Measurements from ENCODE around the gene TDRD15.

The TDRD15 gene

DNA sequence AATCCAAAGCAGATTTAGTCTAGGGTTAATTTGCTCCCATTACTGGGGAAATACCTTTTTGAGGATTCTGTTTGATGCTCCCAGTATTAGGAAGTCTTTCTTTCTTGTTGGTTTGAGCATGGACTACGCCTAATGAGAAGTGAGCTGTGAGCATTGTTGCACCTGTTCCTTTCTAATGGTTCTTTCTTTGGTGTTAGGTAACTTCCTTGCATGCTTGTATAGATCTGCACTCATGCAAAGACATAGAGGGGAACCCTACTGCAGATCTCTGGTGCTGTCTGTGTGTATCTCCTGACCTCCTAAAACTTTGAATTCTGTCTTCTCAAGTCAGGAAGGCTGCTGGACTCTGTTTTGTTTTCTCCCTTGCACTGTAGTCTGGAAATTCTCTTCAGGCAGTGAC lies 12.8 kb upstream of the TDRD15 start:
- no peak for TF ChIP-seq GATA2 (IDR thresholded peaks at IDR 0.05; ENCODE audit: low read depth, low read length)
- TF ChIP-seq GATA3 (IDR thresholded peaks at IDR 0.05; ENCODE audit: low read depth, low read length), result no peak

DNA sequence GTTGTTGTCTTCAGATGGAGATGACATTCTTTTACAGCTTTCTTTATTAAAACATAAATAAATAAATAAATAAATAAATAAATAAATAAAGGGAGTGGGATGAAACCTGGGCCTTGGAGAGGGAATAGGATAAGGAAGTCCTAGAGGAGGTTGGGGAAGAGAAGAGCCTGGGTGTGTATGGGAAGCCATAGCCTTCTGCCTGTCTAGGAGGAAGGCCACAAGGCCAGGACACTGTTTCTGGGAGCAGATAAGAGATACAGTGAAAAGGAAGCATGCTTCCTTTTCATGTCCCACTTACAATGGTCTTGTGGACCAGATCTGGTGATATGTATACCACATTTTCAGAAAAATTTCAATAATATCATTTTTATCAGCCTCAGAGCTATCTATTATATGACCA lies 6.1 kb upstream of the TDRD15 start:
- TF ChIP-seq GATA3 (IDR thresholded peaks at IDR 0.05; ENCODE audit: low read depth, low read length) (no peak), GATA2 (IDR thresholded peaks at IDR 0.05; ENCODE audit: low read depth, low read length) (no peak)

DNA sequence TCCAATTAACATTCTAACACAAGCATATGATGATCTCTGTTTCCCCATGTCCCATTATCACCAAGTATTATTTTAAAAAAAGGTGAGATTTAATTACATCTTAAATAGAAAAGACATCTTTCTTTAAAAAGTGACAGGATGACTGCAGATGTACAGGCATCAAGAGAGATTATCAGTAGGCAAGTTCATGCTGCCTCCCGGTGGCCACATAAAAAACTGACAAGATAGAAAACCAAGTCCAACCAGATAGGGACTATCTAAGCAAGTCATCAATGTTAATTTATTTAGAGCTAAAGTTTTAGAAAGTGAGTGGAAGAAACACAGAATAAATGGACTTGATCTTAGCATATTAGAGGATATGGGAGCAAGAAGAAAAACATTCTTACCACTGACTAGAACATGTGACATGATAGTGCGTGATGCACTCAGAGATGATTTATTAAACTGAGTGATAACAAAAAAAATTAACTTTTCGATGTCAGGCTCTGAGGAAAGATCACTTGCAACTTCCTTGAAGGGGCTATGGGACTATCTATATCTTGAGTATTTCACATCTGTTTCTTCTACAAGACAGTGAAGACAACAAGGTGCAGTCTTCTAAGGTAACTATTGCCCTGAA lies 5.4 kb upstream of the TDRD15 start:
- TF ChIP-seq GATA2 (IDR thresholded peaks at IDR 0.05; ENCODE audit: low read depth, low read length) (peak; percentile 13; the same call in 1 of the 2 replicates), GATA3 (IDR thresholded peaks at IDR 0.05; ENCODE audit: low read depth, low read length) (peak; percentile 23)

DNA sequence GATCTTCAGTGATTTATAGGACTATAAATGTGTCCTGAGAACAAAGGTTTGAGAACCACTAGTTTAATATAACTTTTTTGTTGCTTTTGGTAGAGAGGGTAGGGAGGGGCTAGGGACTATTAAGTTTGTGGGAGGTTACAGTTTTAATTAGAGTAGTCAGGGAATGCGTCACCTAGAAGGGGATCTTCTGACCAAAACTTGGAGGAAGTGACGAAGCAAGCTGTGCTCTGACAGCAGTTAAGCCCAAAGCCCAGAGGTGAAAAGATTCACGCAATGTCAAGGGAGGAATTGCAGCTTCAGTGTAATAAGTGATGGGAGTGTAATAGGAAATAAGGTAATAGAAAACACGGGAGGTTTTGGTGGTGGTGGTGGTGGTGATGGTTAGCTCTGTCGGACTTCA lies 8.1 kb downstream of the TDRD15 start:
- no peak for TF ChIP-seq GATA3 (IDR thresholded peaks at IDR 0.05; ENCODE audit: low read depth, low read length)
- TF ChIP-seq GATA2 (IDR thresholded peaks at IDR 0.05; ENCODE audit: low read depth, low read length), result no peak

DNA sequence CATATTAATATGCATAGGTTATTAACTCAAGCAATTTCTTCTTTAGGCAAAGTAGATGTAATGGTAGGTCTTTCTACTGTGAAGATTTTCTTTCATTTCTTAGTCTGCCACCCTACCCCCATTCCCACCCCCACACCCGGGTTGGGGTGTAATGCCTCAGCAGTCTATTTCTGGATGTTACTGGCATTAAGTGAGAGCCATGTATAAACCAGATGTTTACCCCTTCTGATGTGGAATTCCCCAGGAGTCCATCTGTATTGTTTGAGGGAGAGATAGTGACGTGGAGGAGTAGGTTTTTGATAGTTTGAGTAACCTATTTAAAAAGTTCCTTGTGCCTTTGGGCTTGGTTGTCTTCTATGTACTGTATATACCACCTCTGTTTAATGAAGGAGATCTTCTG lies 11.8 kb downstream of the TDRD15 start:
- no peak for TF ChIP-seq GATA3 (IDR thresholded peaks at IDR 0.05; ENCODE audit: low read depth, low read length)

DNA sequence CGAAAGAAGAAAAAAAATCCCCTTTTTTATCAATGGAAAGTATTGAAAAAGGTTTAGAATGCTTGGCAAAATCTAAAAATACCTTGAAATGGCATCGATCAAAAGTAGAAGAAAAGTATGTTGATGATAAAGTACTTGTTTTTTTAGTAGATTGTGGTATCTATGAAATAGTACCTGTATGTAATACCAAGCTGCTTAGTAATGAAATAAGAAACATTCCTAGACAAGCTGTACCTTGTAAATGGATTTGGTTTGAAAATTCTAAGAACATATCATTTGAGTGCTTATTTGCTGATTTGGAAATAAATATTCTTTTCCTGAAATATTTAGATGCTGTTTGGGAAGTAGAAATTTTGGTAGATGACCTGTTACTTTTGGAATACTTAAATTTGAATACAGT lies 18.4 kb downstream of the TDRD15 start:
- TF ChIP-seq GATA3 (IDR thresholded peaks at IDR 0.05; ENCODE audit: low read depth, low read length) (no peak), GATA2 (IDR thresholded peaks at IDR 0.05; ENCODE audit: low read depth, low read length) (no peak)

DNA sequence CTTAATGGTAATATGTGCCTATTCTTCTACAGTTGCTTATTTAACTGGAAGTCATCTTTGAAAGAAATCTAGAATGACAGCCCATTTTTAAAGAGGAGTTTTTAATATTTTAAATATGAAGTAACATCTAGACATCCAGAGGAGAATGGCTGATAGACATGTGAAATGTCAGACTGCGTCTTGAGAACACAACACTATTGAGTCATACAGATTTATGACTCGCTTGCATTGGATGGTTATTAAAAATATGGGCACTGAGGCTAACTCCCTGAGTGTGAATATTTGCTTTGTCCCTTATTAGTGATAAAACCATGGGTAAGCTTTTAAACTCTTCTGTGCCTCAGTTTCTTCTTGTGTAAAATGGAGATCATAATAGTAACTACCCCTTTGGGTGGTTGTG lies 22.9 kb downstream of the TDRD15 start:
- TF ChIP-seq GATA2 (IDR thresholded peaks at IDR 0.05; ENCODE audit: low read depth, low read length), result no peak

DNA sequence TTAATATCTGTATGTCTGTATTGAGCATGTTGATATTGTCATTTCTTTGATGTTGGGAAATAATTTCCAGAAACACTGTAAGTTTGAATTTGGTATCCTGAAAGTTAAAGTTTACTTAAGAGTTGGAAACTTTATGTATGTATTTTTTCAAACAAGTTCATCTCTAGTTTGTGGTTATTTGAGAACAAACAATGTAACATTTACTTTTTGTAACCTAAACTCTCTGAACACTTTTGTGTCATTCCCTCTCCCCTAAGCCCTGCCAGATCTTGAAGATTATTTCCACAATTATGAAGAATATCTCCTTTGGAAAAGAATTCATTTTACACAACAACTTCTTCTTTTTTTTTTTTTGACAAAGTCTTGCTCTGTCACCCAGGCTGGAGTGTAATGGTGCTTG lies 24.9 kb downstream of the TDRD15 start:
- TF ChIP-seq GATA3 (IDR thresholded peaks at IDR 0.05; ENCODE audit: low read depth, low read length) (no peak), GATA2 (IDR thresholded peaks at IDR 0.05; ENCODE audit: low read depth, low read length) (no peak)

DNA sequence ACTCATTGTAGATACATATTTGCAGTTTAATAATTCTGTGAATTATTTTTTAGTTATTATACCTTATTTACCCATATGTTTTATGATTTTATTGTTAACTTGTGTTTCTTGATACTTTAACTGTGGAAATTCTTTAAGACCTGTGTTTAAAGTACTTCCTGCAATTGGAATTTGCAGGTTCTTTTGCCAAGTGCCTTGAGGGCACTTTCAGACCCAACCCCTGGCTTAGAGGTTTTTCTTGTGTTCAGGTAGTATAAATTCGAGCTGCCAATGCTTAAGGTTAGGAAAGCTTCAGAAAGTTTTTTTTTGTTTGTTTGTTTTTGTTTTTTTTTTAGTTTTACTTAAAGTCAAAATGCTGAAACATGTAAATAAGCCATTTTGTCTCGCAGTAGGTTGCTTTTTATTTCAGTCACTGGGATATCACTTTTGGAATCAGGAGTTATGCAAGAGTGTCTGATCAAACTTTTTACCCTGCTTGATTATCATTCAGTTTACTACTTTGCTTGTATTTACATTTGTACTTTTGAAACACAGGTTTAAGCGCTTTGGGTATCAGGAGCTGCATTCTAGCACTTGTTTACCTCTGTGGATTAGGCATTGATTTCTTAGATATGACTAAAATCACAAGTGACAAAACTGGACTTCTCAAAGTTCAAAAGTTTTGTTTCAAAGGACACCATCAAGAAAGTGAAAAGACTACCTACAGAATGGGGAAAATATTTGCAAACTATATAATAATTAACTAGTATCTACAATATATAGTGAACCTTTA lies 31.8 kb downstream of the TDRD15 start:
- TF ChIP-seq GATA2 (IDR thresholded peaks at IDR 0.05; ENCODE audit: low read depth, low read length) (no peak), GATA3 (IDR thresholded peaks at IDR 0.05; ENCODE audit: low read depth, low read length) (no peak)

DNA sequence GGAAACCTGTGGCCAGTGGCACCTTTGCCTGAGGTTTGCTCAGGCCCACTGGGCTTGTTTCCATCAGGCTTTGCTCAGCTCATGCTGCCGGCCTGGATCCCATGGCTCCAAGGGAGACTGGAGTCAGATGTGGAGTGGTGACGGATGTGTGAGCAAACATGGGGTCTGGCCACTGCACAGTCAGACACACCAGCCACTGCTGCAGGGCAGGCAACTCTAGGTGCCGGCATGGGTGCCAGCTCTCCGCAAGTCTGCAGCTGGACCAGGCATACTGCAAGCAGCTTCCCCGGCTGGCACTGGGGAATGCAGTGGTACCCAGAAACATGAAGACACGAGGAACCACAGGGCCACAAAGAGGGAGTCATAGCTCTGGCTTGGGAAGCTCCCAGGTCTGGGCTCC lies 37.4 kb downstream of the TDRD15 start:
- no peak for TF ChIP-seq GATA3 (IDR thresholded peaks at IDR 0.05; ENCODE audit: low read depth, low read length)
- TF ChIP-seq GATA2 (IDR thresholded peaks at IDR 0.05; ENCODE audit: low read depth, low read length), result no peak

DNA sequence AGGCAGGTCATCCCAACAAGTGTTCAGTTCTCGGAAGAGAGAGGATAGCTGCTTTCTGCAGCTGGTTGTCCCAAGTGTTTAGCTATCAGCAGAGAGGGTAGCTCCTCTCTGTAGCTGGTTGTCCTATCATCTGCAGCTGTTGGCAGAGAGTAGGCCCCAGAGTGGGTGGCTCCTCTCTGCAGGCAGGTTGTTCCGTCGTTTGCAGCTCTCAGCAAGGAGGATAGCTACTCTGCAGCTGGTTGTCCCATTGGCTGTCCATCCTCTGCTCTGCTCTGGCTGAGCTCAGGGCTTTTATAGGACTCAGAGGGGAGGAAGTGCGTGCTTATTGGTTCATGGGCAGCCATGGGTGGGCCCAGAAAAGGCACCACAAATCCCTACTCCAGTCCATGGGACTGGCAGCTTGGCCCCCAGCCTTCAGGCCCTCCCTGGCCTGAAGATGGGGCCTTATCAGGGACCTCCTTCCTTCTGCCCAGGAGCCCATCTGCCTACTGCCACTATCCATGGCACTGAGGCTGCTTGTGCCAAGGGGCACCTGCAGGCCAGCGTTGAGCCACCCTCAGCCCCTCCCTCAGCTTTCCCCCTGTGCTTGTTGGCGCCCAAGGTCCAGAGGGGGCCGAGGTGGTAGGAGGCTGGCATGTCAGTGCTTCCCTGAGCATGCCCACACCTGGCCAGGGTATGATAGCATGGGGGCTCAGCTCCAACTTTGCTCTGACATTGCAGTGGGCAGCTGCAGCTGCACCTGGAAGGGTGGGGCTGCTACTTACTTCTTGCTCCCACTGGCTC lies 38.3 kb downstream of the TDRD15 start:
- no peak for TF ChIP-seq GATA3 (IDR thresholded peaks at IDR 0.05; ENCODE audit: low read depth, low read length)
- TF ChIP-seq GATA2 (IDR thresholded peaks at IDR 0.05; ENCODE audit: low read depth, low read length), result no peak

DNA sequence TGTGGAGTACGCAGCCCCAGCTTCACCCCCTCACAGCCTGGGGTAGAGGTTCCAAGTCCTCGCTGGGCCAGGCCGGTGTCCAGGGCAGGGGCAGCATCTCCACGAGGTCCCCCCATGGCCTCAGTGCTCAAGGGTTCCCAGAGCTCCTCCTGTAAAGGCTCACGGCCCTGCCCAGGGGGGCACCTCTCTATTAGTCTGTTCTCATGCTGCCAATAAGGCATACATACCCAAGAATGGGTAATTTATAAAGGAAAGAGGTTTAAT lies 38.8 kb downstream of the TDRD15 start:
- TF ChIP-seq GATA2 (IDR thresholded peaks at IDR 0.05; ENCODE audit: low read depth, low read length), result no peak
- no peak for TF ChIP-seq GATA3 (IDR thresholded peaks at IDR 0.05; ENCODE audit: low read depth, low read length)

DNA sequence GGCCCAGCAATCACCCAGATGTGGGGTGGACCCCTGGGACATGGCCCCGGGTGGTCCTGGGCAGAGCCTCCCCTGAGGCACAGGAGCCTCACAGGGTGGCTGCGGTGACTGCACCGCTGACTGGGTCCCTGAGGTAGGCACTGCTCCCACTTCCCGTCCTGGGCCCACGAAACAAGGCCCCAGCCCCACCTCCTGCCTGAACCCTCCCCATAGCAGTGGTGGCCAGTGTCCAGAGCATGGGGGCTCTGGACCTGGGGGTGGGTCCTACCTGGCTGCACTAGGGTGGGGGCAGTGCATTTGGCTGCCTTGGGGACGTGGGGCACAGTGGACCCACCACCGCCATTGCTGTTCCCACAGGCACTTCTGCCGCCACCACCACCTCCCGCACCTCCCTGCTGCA lies 39.4 kb downstream of the TDRD15 start:
- TF ChIP-seq GATA3 (IDR thresholded peaks at IDR 0.05; ENCODE audit: low read depth, low read length) (no peak), GATA2 (IDR thresholded peaks at IDR 0.05; ENCODE audit: low read depth, low read length) (no peak)

DNA sequence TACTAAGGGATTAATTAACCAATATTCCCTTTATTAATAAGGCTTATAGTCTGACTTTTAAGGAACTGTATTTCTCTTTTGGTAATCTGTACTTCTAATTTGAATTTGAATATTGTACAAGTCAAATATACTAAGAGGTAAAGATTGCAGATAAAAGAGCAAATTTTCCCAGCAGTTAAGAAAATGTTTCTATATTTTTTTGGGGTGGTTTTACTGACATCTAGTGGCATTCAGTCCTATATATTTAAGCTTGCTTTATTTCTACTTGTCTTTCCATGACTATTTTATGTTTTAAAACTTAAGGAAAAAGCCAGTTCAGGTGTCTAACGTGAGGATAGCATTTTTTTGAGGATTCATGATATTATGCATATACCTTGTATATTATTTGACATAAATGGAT lies 41.6 kb downstream of the TDRD15 start:
- TF ChIP-seq GATA2 (IDR thresholded peaks at IDR 0.05; ENCODE audit: low read depth, low read length) (no peak), GATA3 (IDR thresholded peaks at IDR 0.05; ENCODE audit: low read depth, low read length) (no peak)
